ENCODE data around the gene COA1.

- TF ChIP-seq CTCF (IDR thresholded peaks at IDR 0.05) (peak; percentile 88), POLR2A (IDR thresholded peaks at IDR 0.05; ENCODE audit: low read length) (no peak), SMC3 (IDR thresholded peaks at IDR 0.05) (peak; percentile 77), PBX3 (IDR thresholded peaks at IDR 0.05) (no peak), CHD4 (IDR thresholded peaks at IDR 0.05; ENCODE audit: borderline replicate concordance) (no peak), BHLHE40 (IDR thresholded peaks at IDR 0.05; ENCODE audit: low read depth, low read length) (no peak), POLR2AphosphoS2 (conservative IDR thresholded peaks at IDR 0.05; ENCODE audit: low read length) (no peak), EHMT2 (IDR thresholded peaks at IDR 0.05; ENCODE audit: low read depth) (no peak), RAD21 (conservative IDR thresholded peaks at IDR 0.05 in 1 of 2, IDR thresholded peaks at IDR 0.05 in 1 of 2) (peak; percentile 71 to 83), JUNB (IDR thresholded peaks at IDR 0.05) (no peak), RFX5 (IDR thresholded peaks at IDR 0.05) (no peak), FOSL2 (IDR thresholded peaks at IDR 0.05) (no peak), FOSL2 (CRISPR knock-in tag; IDR thresholded peaks at IDR 0.05) (no peak)
Observed at GRCh38 chr7:43721193-43721806, 8.0 kb downstream of the COA1 start.

All from A549 (cell line).